ENCODE results near the gene NUDT19. TPM values are rescaled to one million over a fixed set of nuclear protein-coding genes. Genes with fewer than 3 reads are reported as not detected.

NUDT19 gene
- total RNA-seq, 3 donors from 2014 or later: 13.9 to 16.9 (median 16.8) TPM

GRCh38 chr19:32671883-32672593, 19.6 kb upstream of the NUDT19 start:
- no peak for ATAC-seq
- H3K9me3 ChIP-seq: no peaks in the 10 kb centered on the region
- intact Hi-C loops (cut with DNase I, micrococcal nuclease): no loop called here
- no peak overlapping the region for H3K4me3 ChIP-seq
- H3K36me3 ChIP-seq (ENCODE audit: low read depth): no peaks in the 10 kb centered on the region
- peaks cover 31% of the 10 kb centered on the region for H3K4me1 ChIP-seq (ENCODE audit: low read depth)
- peak in 1 of 3 donors; percentile 7 for DNase-seq
- no peak for TF ChIP-seq CTCF (IDR thresholded peaks at IDR 0.05)

- ATAC-seq (no peak), DNase-seq (no peak)
- Histone ChIP-seq H3K4me3 (no peak overlapping the region), H3K9me3 (no peaks in the 10 kb centered on the region), H3K4me1 (ENCODE audit: low read depth) (peaks cover 32% of the 10 kb centered on the region), H3K36me3 (ENCODE audit: low read depth) (no peaks in the 10 kb centered on the region)
- no peak for TF ChIP-seq CTCF (IDR thresholded peaks at IDR 0.05)
- intact Hi-C loops (cut with DNase I, micrococcal nuclease): no loop called here
Measured at GRCh38 chr19:32672841-32673240, 18.8 kb upstream of the NUDT19 start.

GRCh38 chr19:32673573-32673972, 18.0 kb upstream of the NUDT19 start:
- Histone ChIP-seq H3K4me3 (no peak overlapping the region), H3K36me3 (ENCODE audit: low read depth) (no peaks in the 10 kb centered on the region), H3K9me3 (no peaks in the 10 kb centered on the region), H3K4me1 (ENCODE audit: low read depth) (peaks cover 32% of the 10 kb centered on the region)
- TF ChIP-seq CTCF (IDR thresholded peaks at IDR 0.05): no peak
- ATAC-seq: no peak
- no peak for DNase-seq
- intact Hi-C loops (cut with DNase I, micrococcal nuclease): no loop called here

- no peaks in the 10 kb centered on the region for H3K9me3 ChIP-seq
- no peaks in the 10 kb centered on the region for H3K36me3 ChIP-seq (ENCODE audit: low read depth)
- DNase-seq (peak in 1 of 3 donors; percentile 53), ATAC-seq (no peak)
- intact Hi-C loops (cut with DNase I, micrococcal nuclease): no loop called here
- peaks cover 32% of the 10 kb centered on the region for H3K4me1 ChIP-seq (ENCODE audit: low read depth)
- no peak for TF ChIP-seq CTCF (IDR thresholded peaks at IDR 0.05)
- H3K4me3 ChIP-seq: peak overlapping the region; percentile 93
Measured at GRCh38 chr19:32674153-32674930, 17.3 kb upstream of the NUDT19 start.

- Histone ChIP-seq H3K4me3 (peak within 1 kb of the TSS; percentile 93), H3K9me3 (no peaks in the 10 kb centered on the region), H3K4me1 (ENCODE audit: low read depth) (peaks cover 24% of the 10 kb centered on the region), H3K36me3 (ENCODE audit: low read depth) (no peaks in the 10 kb centered on the region)
- intact Hi-C loops (cut with DNase I, micrococcal nuclease): no loop called here
- DNase-seq (peak; percentile 99), ATAC-seq (peak; percentile 94)
- no peak for TF ChIP-seq CTCF (IDR thresholded peaks at IDR 0.05)
Measured at GRCh38 chr19:32674931-32675719, 16.5 kb upstream of the NUDT19 start, which contains the start of gene ANKRD27. Gene ANKRD27 (minus strand): TSS chr19:32675180. CDS start chr19:32659015, 16,165 bp downstream.

Measured in mucosa of descending colon (tissue), 3 donors.